ENCODE results near the gene PRR30. TPM values are rescaled to one million over a fixed set of nuclear protein-coding genes. Genes with fewer than 3 reads are reported as not detected.
A peak's percentile ranks its signal among the peaks of the same experiment; 100 is the strongest.

Gene PRR30
- total RNA-seq, 1 donor from 2014 or later = not detected

DNA sequence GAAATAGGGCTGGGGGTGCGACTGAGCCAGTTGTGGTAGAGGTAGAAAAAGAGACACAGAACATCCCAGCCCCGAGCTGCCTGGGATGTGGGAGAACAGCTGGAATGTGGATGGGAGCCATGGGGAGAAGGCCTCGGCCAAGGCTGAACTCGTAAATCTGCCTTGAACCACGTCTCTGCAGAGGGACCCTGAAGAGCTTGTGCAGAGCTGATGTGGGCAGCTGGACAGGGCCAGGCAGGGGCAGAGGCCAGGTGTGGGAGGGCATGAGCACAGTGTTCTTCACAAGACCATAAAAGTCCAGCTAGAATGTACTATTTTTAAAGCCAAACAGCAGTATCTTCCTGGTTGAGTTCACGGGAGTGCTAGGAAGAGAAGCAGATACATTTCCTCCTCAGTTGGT, 15.3 kb upstream of the PRR30 start:
- no peak for ATAC-seq

DNA sequence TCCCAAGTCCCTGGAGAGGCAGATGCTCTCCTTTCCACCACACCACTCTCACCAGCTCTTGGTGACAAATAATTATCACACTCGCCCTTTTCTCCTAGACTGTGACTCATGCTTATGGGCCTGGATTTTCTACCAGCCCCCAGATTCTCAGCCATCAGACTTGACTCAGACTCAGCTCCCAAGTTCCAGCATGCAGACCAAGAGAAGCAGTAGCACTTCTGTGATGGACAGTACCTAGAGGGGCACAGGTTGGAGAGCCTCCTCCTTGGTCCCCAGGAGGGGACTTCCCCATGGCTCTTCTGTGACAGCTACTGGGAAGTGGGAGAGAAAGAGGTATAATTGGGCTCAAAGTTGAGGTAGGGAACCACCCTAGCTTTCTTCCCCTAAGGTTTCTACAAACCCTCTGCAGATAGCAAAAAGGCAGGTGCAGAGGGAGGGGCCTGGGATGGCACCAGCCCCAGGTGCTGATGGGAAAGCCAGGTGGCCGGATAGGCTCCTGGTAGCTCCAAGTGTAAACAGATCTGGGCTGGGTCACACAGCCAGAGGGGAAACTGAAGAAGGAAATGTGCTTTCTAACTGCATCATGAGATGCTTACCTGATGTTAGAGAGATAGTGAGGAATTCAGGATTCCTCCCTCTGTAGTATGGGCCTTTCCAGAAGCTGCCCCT, 13.7 kb upstream of the PRR30 start:
- no peak for ATAC-seq

DNA sequence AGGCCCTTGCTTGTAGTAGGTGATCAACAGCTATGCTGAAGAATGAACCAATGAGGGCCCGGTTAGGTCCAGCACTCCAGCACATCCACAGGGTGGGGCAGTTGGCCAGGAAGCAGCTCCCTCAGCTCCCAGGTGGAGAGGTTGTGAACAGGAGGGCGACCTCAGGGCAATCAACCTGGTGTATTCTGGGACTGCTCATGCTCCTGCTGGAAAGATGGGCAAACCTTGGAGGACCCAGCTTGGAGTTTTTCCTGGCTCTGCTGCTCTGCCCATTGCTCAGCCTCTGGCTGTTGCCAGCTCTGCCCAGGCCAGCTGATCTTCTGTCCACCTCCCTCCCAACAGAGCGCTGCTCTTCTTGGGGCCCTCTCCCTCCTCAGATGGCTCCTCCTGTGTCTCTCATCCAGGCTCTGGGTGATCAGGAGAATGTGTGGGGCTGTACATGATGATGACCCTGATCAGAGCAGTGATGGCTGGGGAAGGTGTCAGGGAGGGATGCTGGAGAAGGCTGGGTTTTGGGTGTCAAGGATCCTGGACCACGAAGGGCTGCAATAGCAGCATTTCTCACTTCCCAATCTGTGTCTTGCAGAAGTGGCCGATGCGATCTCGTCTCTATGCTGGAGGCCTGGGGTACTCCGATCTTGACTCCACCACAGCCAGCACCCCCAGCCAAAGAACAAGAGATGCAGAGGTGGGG, 13.0 kb upstream of the PRR30 start:
- ATAC-seq = no peak

DNA sequence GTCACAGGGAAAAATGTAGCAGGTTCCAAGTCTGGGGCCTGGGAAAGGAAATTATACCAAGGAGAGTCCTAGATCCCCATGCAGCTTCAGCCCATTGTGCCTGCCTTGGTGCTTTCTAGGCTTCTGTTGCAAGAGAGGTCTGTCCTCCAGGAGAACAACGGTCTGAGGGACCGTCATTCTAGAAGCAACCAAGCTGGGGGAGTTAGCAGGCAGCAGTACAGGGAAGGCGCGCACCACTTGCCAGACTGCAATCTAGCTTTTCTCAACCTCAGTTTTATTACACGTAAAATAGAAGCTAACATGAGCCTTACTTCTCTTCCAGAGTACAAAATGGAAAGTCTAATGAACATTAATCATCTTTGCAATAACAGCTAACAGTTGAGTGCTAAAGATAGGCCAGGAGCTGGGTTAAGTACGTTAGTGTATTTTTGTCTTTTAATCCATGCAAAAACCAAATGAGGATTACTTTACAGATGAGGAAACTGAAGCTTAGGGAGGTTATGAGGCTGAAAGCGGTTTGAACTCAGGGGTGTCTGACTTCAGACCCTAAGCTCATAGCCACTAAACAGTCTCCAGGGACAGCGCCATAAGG, 11.5 kb upstream of the PRR30 start:
- no peak for ATAC-seq

DNA sequence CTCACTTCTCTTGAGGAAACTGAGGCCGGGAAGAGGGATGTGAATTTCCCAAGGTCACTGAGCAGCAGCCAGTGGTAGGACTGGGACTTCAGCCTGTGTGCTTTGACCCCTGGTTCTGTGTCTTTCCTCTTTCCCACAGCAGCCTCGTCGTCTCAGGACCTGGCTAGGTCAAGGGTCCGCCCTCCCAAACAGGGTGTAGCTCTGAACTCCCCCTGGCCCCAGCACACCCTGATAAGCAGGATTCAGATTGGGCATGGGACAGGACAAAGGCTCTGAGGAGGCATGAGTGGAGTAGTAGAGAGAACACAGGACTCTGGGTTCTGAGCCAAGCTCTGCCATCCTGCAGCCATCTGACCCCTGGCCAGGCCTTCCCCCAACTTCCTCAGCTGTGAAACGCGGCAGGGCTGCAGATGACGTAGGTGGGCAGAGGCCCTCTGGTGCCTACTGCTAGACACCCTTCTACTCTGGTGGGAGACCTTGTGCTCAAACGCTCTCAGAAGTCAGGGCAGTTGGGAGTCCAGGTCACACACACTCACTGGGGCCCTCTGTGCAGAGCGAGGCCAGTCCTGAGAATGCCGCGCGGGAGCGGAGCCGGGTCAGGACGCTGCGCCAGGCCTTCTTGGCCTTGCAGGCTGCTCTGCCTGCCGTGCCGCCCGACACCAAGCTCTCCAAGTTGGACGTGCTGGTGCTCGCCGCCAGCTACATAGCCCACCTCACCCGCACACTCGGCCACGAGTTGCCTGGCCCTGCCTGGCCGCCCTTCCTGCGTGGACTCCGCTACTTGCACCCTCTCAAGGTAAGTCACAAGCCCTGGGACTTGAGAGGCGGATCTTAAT, 10.6 kb upstream of the PRR30 start:
- no peak for ATAC-seq

DNA sequence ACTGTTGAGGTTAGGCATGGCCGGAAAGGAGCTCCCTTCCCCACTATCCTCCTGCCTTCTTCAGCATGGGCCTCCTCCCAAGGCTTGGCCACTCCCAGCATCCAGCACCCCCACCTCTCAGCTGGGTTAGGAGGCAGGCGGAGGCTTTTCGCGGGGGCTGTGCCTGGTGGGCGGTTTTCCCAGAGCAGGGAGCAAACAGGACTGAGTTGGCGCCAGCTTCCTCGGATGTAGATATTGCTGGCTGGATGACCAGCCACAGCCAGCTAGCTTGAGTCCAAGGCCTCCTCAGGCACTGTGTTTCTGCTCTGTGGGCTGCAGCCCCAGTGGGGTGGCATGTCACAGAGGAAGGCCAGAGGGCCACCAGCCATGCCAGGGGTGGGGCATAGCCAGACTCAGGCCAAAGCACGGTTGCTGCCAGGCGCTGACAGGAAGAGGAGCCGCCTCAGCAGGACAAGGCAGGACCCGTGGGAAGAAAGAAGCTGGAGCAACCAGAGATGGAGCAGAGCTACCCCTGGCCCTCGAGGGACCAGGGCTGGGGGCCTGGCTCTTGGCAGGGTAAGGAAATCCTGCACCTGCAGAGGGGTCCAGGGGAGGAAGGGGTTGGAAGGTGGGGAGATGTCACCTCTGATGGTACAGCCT, 9.7 kb upstream of the PRR30 start, which contains the start of gene TCF23:
Gene TCF23 (plus strand): TSS at position 204 of the 639 bp plus-strand sequence. CDS start 130 bp downstream, at position 334.
- ATAC-seq = peak; percentile 40

DNA sequence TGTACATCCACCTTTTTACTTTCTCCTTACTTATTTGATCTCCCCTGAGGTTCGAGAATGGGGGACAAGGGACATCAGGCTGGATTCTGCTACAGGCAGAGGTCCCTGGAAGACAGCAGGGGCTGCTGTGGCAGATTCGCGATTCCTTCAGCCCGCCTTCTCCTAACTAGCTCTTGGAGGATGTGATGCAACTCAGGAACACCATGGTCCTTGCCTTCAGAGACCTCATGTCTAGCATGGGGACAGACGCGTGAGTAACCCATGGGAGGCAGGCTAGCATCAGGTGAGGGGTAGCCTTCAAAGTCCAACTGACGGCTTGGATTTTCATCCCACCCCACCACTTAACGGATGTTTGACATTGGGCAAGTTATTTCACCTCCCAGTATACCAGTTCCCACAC, 8.7 kb upstream of the PRR30 start:
- no peak for ATAC-seq

DNA sequence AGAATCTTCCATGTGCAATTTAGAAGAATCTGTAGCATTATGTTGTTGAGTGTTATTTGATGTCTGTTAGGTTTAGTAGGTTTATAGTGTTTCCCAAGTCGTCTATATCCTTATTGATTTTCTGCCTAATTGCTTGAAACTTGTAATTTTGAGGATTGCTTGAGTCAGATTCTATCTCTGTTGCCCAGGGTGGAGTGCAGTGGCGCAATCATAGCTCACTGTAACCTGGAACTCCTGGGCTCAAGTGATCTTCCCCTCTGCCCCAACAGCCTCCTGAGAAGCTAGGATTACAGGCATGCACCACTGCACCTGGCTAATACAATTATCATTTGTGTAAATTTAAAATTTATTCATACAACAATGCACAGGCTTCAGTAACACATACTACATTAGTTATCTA, 6.5 kb upstream of the PRR30 start:
- no peak for ATAC-seq

DNA sequence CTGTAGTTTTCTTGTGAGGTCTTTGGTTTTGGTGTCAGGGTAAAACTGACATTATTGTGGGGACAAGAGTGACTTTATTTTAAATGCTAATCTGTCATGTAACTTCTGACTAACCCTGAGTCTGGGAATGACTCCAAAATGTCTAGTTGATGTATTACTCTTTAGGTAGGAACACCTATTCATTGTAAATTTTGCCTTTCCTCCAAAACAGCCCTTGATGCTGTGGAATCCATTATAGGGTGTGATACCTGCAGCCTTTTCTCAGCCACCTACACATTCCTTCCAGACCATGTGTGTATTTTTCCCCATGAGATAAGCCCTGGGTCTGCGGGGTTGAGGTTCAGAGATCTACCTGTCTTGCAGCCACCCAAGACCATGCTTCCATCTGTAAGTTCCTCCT, 4.1 kb upstream of the PRR30 start:
- peak; percentile 67 for ATAC-seq

DNA sequence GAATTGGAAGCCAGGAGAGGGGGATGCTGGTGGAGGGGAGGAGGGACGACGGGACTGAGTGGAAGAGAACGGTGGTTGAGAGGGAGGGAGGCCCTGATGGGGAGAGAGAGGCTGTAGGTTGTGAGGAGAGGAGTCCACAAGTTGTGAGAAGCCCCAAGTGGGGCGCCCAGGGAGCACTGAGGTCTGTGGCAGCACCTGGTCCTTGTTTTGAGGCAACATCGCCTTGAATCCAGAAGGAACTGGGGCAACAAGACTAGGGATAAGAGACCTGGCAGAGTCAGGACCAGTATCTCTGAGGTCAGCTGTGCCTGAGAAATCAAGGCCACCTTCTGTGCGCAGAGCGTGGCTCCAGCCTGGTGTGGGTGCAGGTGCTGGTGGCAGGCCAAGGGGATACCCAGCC, 1.1 kb downstream of the PRR30 start:
- ATAC-seq = no peak

DNA sequence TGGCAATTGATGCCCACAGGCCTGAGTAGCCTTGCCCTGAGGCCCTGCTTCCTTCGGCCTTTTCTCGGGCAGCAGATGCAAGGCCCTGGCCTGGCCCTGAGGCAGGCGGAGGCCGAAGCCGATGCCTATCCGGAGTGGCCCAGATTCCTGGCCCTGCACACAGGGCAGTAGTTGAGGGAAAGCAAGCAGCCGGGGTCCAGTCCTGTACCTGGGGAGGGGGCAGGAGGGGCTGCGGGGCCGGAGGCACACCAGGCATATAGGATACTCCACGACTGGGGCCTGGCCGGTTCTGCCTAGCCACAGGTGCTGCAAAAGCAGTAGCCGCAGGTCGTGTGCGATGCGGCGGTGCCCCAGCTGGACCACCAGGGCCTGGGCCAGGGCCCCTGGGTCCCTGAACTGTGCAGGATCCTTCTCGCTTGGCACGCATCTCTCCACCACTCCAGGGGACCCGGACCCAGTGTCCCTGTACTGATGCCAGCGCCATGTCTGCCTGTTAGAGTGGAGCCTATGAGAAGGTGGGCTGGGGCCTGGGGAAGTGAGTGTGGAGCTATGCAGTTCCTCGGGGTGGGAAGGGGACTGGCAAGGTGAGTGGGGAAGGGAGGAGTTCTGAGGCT, 1.8 kb downstream of the PRR30 start:
- ATAC-seq = no peak

DNA sequence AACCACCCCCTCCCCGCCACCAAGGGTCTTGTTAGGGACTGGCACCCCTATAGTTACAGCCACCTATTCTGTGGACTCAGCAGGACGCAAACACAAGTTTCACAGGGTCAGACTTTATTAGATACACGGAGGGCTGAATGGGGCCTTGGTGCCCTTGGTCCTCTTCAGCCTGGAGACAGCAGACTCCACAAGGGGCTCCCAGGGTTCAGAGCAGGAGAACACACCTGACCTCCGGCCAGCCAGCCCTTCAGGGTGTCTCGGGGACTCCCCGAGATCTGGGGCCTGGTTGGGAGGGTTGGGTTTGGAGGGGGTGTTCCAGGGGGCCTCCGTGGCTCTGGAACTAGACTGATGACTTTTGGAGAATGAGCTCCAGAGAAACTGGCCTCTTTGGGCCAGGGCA, 2.5 kb downstream of the PRR30 start:
- ATAC-seq = no peak

DNA sequence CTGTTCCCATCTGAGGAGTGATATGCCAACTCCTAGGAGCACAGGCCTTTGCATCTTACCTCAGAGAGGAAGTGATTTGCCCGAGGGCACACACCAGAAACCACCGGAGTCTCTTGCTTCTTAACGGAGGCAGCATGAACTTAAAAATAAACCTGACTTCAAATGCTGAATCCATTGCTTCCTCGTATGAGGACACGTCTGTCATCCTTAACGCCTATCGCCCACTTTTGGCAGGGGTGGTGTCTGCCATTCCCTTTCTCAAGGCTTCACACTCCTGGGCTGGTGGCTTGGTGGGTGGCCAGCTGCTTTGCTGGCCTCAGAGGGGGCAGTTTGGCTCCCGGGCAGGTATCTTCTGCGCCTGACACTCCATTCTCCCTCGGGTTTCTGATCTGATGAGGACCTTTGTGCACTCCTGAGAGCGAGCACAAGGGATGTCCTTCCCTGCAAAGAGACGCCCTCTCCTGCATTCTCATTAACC, 3.7 kb downstream of the PRR30 start:
- no peak for ATAC-seq

DNA sequence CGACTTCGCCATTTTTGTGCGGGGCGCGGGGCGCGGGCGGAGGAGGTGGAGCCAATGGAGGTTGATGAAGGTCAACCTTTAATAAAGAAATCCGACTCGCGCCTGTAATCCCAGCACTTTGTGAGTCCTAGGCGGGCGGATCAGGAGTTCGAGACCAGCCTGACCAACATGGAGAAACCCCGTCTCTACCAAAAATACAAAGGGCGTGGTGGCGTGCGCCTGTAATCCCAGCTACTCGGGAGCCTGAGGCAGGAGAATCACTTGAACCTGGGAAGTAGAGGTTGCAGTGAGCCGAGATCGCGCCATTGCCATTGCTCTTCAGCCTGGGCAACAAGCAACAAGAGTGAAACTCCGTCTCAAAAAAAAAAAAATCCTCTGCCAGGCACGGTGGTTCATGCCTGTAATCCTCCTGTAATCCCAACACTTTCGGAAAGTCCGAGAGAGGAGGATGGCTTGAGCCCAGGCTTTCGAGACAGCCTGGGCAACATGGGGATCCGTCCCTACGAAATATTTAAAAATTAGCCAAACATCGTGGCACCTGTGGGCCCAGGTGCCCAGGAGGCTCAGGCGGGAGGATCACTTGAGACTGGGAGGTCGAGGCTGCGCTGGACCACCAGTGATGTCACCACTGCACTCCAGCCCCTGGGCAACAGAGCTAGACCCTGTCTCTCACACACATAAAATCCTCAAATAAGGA, 4.3 kb downstream of the PRR30 start:
- ATAC-seq = no peak

DNA sequence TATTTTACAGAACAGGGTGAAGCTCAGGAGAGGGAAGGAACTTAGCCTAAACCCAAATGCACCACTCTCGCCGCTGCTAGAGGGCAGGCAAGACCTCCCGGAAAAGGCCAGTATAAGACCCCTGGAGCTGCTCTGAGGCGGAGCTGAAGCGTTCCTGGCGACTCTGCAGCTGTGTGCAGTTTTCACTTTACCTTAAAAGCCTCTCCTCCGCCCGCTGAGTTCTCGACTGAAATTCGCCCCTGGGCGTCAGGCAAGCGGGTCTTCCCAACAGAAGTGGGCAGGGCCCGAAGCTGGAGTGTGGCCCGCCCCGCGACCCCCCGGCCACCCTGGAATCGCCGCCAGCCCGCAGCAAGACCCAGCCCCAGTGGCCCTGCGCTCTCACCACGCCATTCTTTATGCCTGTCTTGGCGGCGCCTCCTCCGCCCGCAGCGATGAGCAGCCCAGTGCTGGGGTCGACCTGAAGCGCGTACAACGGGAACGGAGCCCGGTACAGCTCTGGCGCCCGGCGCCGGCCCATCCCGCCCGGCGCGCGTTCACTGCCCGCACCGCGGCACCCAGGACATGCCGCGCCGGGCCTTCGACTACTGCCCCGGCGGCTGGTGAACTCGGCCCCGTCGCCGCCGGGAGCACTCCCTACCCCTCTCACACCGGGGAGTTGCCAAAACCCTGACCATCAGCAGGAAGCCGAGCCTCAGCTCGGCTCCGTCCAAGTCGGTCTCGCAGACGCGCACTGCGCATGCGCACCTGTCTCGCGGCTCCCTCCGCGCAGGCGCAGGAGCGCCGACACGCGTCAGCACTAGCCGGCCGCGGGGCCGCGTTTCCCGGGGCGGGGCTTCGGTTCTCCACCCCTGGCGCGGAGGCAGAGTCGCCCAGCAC, 5.1 kb downstream of the PRR30 start, which contains the start of gene PREB:
Gene PREB (minus strand): TSS at position 732 of the 876 bp plus-strand sequence. CDS start 215 bp downstream, at position 517.
- peak; percentile 94 for ATAC-seq

DNA sequence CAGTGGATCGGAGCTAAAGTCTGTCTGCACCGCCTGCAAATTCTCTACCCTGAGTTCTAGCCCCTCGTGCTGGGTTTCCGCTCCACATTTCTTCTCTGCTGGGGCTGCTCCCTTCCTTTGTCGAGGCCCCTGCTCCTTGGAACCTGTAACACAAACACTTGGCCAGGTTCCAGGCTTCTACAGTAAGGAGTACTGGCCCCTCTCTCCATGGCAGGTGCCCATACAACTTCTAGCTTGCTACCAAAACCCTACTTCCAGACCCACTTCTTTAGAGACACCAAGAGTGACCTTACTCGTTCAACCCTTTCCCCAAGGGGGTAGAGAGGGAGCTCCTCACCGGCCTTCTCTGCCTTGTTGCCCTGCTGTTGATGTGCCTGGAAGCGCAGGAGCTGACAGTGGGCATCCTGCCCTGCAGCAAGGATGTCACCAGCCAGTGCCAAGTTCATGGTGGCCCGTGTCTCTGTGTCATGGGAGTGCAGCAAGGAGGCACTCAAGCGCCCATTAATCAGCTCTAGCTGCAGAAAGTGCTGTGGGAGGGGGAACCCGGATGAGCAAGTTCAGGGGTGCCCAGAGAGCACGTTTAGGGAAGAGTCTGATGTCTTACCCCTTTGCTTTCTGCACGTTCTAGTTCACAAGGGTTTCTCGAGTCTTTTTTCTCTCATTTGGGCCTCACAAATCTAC, 5.9 kb downstream of the PRR30 start:
- ATAC-seq = no peak

DNA sequence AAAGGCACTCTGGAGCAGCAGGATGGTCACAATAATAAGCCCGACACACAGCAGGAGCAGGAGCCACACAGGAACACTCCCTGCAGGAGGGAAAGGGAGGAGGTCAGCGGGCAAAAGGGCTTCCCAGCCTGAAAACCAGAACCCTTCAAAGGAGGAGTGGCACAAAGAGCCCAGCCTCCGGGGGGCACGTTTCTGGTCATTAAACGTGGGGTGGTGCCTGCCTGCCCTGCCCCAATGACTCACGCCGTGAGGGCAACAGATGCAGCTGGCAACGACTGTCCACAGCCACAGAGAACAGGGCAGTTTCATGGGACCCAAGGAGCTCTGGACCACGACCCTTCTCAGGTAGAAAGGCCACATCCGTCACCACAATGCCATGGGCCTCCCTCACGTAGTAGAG, 7.8 kb downstream of the PRR30 start:
- no peak for ATAC-seq

DNA sequence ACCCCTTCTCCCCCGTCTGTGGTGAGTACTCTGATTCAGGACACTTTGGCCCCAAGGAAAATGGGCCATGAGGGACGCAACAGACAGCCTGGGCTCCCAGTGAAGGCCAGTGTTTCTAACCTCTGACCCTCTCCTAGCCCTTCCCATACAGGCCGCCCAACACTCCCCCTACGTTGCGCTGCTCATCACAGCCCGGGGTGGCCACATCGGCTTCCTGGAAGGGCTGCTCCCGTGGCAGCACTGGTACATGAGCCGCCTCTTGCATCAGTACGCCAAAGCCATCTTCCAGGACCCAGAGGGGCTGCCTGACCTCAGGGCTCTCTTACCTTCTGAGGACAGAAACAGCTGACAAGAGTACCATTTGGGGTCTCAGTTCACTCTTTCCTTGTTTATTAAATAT, 8.8 kb downstream of the PRR30 start:
- ATAC-seq = no peak

Measured in esophagus mucosa (tissue), 1 donor.